ENCODE results near the gene MICAL3.

Gene MICAL3

DNA sequence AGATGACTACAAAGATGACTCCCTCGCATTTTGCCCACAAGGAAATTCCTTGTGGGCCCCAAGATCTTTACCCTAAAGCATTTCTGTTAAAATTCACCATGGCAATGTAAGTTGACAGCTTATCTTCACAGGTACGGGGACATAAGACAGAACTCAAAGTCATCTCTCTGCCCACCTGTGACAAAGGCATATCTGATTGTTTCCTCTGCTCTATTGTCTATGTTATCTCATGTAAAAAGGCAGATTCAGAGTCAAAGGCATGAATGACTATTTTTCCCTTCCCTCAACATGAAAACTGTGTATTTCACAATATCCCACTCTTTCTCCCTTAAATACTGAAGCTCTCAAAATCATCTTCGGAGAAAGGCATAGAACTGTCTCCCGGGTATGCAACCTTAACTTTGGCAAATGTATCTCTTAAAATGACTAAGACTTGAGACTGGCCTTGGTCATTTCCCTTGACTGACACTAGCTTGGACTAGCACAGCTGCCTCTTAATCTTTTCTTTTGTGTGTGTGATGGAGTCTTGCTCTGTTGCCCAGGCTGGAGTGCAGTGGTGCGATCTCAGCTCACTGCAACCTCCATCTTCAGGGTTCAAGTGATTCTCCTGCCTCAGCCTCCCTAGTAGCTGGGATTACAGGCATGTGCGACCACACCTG, 103.2 kb downstream of the MICAL3 start:
- H3K4me3 ChIP-seq (ENCODE audit: low read depth, low read length) = no peak overlapping the region
- H3K27ac ChIP-seq = no peak overlapping the region

DNA sequence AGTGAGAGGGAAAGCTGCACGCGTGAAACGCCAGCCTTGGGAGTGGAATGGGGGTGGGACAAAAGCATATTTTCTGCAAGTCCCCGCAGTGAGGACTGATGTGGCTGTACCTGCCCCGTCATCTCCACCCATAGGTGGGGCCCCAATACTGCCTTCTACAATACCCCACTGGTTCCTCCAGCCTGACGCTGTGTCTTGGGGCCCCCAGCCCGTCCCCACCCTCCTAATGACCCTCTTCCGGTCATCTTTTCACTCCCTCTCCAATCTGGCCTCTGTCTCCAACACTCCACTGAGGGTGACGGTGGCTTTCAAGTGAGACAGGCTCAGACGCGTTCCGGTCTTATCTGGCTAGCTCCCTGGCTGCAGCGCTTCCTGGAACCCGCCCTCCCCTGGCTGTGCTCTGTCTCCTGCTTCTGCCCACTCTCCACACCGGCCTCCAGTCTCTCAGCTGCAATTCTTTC, 104.2 kb downstream of the MICAL3 start:
- TF ChIP-seq, protein P1, sequence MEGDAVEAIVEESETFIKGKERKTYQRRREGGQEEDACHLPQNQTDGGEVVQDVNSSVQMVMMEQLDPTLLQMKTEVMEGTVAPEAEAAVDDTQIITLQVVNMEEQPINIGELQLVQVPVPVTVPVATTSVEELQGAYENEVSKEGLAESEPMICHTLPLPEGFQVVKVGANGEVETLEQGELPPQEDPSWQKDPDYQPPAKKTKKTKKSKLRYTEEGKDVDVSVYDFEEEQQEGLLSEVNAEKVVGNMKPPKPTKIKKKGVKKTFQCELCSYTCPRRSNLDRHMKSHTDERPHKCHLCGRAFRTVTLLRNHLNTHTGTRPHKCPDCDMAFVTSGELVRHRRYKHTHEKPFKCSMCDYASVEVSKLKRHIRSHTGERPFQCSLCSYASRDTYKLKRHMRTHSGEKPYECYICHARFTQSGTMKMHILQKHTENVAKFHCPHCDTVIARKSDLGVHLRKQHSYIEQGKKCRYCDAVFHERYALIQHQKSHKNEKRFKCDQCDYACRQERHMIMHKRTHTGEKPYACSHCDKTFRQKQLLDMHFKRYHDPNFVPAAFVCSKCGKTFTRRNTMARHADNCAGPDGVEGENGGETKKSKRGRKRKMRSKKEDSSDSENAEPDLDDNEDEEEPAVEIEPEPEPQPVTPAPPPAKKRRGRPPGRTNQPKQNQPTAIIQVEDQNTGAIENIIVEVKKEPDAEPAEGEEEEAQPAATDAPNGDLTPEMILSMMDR (IDR thresholded peaks at IDR 0.05; ENCODE audit: low read depth, low read length, missing control alignments) = peak; percentile 1
- Histone ChIP-seq H3K27ac (peak overlapping the region; percentile 7), H3K36me3 (replicated peaks) (no peaks in the 10 kb centered on the region), H3K4me3 (ENCODE audit: low read depth, low read length) (no peak overlapping the region), H3K27me3 (replicated peaks) (no peaks in the 10 kb centered on the region)
- DNase-seq = peak; percentile 45
- in situ Hi-C loops (cut with HindIII; ENCODE audit: low pct_ligation_motif_present, low sequenced_read_pairs) = loop anchor here (25.0 kb wide), 1 partner anchor 117 kb away; no protein-coding TSS in a partner anchor

More for the DNA sequence above, 103.2 kb downstream of the MICAL3 start:
- H3K27me3 ChIP-seq (replicated peaks) = no peaks in the 10 kb centered on the region
- in situ Hi-C loops (cut with HindIII; ENCODE audit: low pct_ligation_motif_present, low sequenced_read_pairs) = loop anchor here (25.0 kb wide), 1 partner anchor 116 kb away; no protein-coding TSS in a partner anchor
- DNase-seq = no peak
- TF ChIP-seq, protein P1 (IDR thresholded peaks at IDR 0.05; ENCODE audit: low read depth, low read length, missing control alignments) = no peak
- H3K36me3 ChIP-seq (replicated peaks) = no peaks in the 10 kb centered on the region

DNA sequence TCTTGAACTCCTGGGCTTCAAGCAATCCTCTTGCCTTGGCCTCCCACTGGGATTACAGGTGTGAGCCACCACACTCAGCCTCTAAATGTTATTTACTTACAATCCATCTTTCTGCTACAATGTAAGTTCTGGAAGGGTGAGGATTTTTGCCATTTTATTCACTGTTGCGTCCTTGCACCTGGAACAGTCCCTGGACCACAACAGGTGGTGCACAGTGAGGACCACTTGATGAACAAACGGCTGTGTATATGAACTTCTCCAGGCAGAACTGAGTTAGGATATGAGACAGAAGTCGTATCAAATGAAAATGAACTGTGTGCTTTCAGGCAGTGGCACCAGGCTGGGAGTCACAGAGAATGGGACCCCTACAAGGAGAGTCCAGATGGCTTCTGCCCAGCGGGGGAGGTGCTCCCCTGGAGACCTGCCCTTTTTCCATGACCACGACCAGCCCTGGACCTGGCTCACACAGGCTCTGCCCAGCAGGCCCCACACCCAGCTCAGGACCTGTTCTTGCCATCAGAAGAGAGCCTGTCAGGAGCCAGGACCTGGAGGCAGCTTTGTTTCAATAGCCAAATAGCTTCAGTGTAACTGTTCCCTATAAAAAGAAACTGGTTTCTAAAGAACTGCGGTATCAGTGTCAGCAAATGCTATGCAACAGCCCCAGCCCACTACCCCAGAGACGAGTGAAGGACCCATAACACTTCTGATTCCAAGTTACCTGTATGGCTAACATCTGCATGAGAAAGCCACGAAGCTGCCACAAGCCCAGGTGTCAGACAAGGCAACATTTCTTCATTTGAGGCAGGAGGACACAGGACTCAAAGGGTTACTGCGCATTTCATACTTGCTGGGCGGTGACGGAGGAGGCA, 104.9 kb downstream of the MICAL3 start:
- no peaks in the 10 kb centered on the region for H3K36me3 ChIP-seq (replicated peaks)
- no peaks in the 10 kb centered on the region for H3K27me3 ChIP-seq (replicated peaks)
- TF ChIP-seq, protein P1 (IDR thresholded peaks at IDR 0.05; ENCODE audit: low read depth, low read length, missing control alignments) = no peak
- no peak overlapping the region for H3K4me3 ChIP-seq (ENCODE audit: low read depth, low read length)
- DNase-seq = no peak
- in situ Hi-C loops (cut with HindIII; ENCODE audit: low pct_ligation_motif_present, low sequenced_read_pairs) = loop anchor here (25.0 kb wide), 1 partner anchor 118 kb away; no protein-coding TSS in a partner anchor
- peak overlapping the region; percentile 7 for H3K27ac ChIP-seq

DNA sequence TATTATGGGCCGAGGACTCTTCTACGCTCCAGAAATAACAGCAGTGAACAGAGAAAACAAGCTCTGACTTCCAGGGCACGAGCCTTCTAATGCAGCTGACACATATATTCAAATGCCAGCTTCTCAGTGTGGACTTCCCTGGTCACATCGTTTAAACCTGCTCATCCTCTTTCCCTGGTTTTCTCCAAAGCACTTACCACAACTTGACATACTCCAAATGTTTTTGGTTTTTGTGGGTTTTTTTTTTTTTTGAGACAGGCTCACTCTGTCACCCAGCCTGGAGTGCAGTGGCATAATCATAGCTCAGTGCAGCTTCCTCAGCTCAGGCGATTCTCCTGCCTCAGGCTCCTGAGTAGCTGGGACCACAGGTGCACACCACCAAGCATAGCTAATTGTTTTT, 105.5 kb downstream of the MICAL3 start:
- Histone ChIP-seq H3K27me3 (replicated peaks) (no peaks in the 10 kb centered on the region), H3K36me3 (replicated peaks) (no peaks in the 10 kb centered on the region), H3K27ac (no peak overlapping the region), H3K4me3 (ENCODE audit: low read depth, low read length) (no peak overlapping the region)
- in situ Hi-C loops (cut with HindIII; ENCODE audit: low pct_ligation_motif_present, low sequenced_read_pairs) = loop anchor here (25.0 kb wide), 1 partner anchor 118 kb away; no protein-coding TSS in a partner anchor
- no peak for DNase-seq
- TF ChIP-seq, protein P1 (IDR thresholded peaks at IDR 0.05; ENCODE audit: low read depth, low read length, missing control alignments) = no peak

DNA sequence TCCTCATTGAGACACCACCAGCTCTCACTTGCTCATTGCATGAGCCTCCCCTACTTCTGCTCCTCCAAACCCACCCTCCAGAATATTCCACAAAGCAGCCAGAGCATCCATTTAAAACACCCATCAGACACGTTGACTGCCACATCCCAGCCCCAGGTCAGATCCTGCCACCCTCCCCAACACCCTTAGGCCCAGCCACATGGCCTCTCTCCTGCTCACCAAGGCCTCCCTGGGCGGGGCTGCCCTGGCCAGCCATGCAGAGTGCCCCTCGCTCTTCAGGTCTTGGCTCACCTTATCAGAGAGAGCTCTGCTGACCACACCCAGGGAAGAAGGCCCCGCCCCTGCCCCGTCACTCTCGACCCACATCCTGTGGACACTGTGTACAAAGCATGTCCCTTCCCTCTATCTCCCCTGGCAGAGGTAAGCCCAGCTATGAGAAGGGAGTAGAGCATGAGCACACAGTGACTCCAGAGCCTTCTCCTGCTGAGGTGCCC, 106.8 kb downstream of the MICAL3 start:
- TF ChIP-seq, protein P1 (IDR thresholded peaks at IDR 0.05; ENCODE audit: low read depth, low read length, missing control alignments) = no peak
- DNase-seq = no peak
- no peaks in the 10 kb centered on the region for H3K36me3 ChIP-seq (replicated peaks)
- H3K27me3 ChIP-seq (replicated peaks) = no peaks in the 10 kb centered on the region
- in situ Hi-C loops (cut with HindIII; ENCODE audit: low pct_ligation_motif_present, low sequenced_read_pairs) = loop anchor here (25.0 kb wide), 1 partner anchor 120 kb away; no protein-coding TSS in a partner anchor
- no peak overlapping the region for H3K4me3 ChIP-seq (ENCODE audit: low read depth, low read length)
- H3K27ac ChIP-seq = no peak overlapping the region
